OCI-LY1 (cell line): ENCODE results near the gene IL4R.

ENCODE experiments used
- H2AFZ ChIP-seq: fragments of 200-600 bp; sonication (generic), shearing (Covaris generic); 2 replicates; pipeline ENCODE4 v1.6.0; 2014; ENCODE audit warnings: antibody characterized with exemption, mild to moderate bottlenecking, low read length
- H3F3A ChIP-seq: fragments of 200-600 bp; sonication (generic), shearing (Covaris generic); 2 replicates; pipeline ENCODE4 v1.6.0; 2014; ENCODE audit warnings: mild to moderate bottlenecking, antibody characterized with exemption, low read length, moderate library complexity; ENCODE audit not compliant: insufficient read depth
- H3K27ac ChIP-seq: fragments of 200-600 bp; sonication (generic); 2 replicates; pipeline ENCODE4 v1.5.1; 2014; ENCODE audit warnings: low read length, mixed run types, mild to moderate bottlenecking, low read depth; ENCODE audit not compliant: poor library complexity, severe bottlenecking
- H3K27me3 ChIP-seq: fragments of 200-600 bp; sonication (generic); 2 replicates; pipeline ENCODE4 v1.6.0; 2014; ENCODE audit warnings: antibody characterized with exemption, mild to moderate bottlenecking, low read length, moderate library complexity; ENCODE audit not compliant: insufficient read depth
- H3K36me3 ChIP-seq: fragments of 200-600 bp; sonication (generic); 2 replicates; pipeline ENCODE4 v1.6.1; 2014; ENCODE audit warnings: mild to moderate bottlenecking, antibody characterized with exemption, low read length, moderate library complexity, mixed read lengths; ENCODE audit not compliant: insufficient read depth
- H3K4me1 ChIP-seq: fragments of 200-600 bp; sonication (generic); 2 replicates; pipeline ENCODE4 v1.5.1; 2014; ENCODE audit warnings: mild to moderate bottlenecking, low read length, moderate library complexity; ENCODE audit not compliant: insufficient read depth, severe bottlenecking
- H3K4me2 ChIP-seq: fragments of 200-600 bp; sonication (generic), shearing (Covaris generic); 2 replicates; pipeline ENCODE4 v1.6.1; 2014; ENCODE audit warnings: low read length
- H3K4me3 ChIP-seq: fragments of 200-600 bp; sonication (generic); 2 replicates; pipeline ENCODE4 v1.5.1; 2014; ENCODE audit warnings: low read length, low read depth, mild to moderate bottlenecking, mixed read lengths; ENCODE audit not compliant: poor library complexity, severe bottlenecking
- H3K79me2 ChIP-seq: fragments of 200-600 bp; shearing (Covaris generic); 2 replicates; pipeline ENCODE4 v1.6.1; 2016; ENCODE audit warnings: mixed run types, low read length, mixed read lengths; ENCODE audit not compliant: insufficient read depth
- H3K9ac ChIP-seq: fragments of 200-600 bp; sonication (generic), shearing (Covaris generic); 2 replicates; pipeline ENCODE4 v1.6.1; 2014; ENCODE audit warnings: mild to moderate bottlenecking, low read length, mixed read lengths
- H3K9me2 ChIP-seq: fragments of 200-600 bp; sonication (generic), shearing (Covaris generic); 2 replicates; pipeline ENCODE4 v1.6.1; 2014; ENCODE audit warnings: low read depth, mild to moderate bottlenecking, low read length, mixed read lengths
- H3K9me3 ChIP-seq: fragments of 200-600 bp; shearing (Covaris generic); 2 replicates; pipeline ENCODE4 v1.6.1; 2014; ENCODE audit warnings: low read length, mixed read lengths
- H4K20me1 ChIP-seq: fragments of 200-600 bp; sonication (generic), shearing (Covaris generic); 2 replicates; pipeline ENCODE4 v1.6.0; 2016; ENCODE audit warnings: mild to moderate bottlenecking, low read length; ENCODE audit not compliant: insufficient read depth
- EZH2 ChIP-seq: fragments of 200-600 bp; sonication (generic), shearing (Covaris generic); IDR thresholded peaks from 2 replicates; pipeline ENCODE4 v1.8.0; 2017; ENCODE audit warnings: borderline replicate concordance, mixed run types, mild to moderate bottlenecking, antibody characterized with exemption, low read length, moderate library complexity, mixed read lengths
- TF ChIP-seq, protein P1 (sequence below): fragments of 200-600 bp; sonication (generic), shearing (Covaris generic); IDR thresholded peaks from 2 replicates; pipeline ENCODE4 v1.5.1; 2017; ENCODE audit warnings: mild to moderate bottlenecking, antibody characterized with exemption, low read length, moderate library complexity, mixed read lengths

Gene IL4R

DNA sequence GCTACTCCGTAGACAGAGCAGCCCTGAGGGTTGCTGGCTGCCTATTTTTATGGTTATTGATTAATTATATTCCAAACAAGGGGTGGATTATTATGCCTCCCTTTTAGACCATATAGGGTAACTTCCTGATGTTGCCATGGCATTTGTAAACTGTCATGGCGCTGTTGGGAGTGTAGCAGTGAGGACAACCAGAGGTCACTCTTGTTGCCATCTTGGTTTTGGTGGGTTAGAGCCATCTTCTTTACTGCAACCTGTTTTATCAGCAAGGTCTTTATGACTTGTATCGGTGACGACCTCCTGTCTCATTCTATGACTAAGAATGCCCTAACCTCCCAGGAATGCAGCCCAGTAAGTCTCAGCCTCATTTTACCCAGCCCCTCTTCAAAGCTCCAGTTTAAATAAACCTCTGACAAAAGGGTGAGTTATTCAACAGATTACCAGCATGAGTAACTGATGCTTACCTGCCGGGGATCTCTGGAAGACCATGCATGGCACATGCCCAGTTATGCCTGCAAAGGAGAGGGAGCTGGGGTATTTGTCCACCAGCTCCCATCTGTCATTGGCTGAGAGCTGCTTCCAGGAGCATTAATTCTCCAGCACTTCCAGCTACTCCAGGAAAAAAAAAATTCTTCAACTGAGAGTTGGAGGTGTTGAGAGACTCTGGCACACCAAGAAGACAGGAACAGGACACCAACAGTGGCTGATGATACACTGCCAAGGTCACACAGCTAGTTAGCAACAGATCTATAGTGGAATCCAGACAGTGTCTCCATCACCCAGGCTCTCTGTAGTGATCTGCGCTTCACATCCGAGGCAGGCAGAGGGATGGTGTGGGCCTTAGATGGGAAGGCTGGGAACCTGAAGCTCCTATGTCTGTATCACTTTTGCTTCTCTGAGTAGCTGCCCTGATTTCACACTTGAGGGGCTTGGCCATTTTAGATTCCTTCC, 51.6 kb downstream of the IL4R start:
- Histone ChIP-seq H3K27ac (peak overlapping the region; percentile 23), H3K4me1 (peaks cover 16% of the 10 kb centered on the region), H3K9ac (no peak overlapping the region), H3K36me3 (peaks cover 32% of the 10 kb centered on the region), H3K9me3 (peaks cover 5% of the 10 kb centered on the region), H3K79me2 (no peaks in the 10 kb centered on the region), H3K4me3 (no peak overlapping the region), H3K9me2 (no peaks in the 10 kb centered on the region), H3K27me3 (peaks cover 7% of the 10 kb centered on the region; the same call in 1 of the 2 replicates), H3F3A (no peaks in the 10 kb centered on the region), H3K4me2 (no peak overlapping the region), H2AFZ (no peak overlapping the region), H4K20me1 (no peaks in the 10 kb centered on the region)
- TF ChIP-seq, protein P1, sequence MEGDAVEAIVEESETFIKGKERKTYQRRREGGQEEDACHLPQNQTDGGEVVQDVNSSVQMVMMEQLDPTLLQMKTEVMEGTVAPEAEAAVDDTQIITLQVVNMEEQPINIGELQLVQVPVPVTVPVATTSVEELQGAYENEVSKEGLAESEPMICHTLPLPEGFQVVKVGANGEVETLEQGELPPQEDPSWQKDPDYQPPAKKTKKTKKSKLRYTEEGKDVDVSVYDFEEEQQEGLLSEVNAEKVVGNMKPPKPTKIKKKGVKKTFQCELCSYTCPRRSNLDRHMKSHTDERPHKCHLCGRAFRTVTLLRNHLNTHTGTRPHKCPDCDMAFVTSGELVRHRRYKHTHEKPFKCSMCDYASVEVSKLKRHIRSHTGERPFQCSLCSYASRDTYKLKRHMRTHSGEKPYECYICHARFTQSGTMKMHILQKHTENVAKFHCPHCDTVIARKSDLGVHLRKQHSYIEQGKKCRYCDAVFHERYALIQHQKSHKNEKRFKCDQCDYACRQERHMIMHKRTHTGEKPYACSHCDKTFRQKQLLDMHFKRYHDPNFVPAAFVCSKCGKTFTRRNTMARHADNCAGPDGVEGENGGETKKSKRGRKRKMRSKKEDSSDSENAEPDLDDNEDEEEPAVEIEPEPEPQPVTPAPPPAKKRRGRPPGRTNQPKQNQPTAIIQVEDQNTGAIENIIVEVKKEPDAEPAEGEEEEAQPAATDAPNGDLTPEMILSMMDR = no peak
- no peak for TF ChIP-seq EZH2

DNA sequence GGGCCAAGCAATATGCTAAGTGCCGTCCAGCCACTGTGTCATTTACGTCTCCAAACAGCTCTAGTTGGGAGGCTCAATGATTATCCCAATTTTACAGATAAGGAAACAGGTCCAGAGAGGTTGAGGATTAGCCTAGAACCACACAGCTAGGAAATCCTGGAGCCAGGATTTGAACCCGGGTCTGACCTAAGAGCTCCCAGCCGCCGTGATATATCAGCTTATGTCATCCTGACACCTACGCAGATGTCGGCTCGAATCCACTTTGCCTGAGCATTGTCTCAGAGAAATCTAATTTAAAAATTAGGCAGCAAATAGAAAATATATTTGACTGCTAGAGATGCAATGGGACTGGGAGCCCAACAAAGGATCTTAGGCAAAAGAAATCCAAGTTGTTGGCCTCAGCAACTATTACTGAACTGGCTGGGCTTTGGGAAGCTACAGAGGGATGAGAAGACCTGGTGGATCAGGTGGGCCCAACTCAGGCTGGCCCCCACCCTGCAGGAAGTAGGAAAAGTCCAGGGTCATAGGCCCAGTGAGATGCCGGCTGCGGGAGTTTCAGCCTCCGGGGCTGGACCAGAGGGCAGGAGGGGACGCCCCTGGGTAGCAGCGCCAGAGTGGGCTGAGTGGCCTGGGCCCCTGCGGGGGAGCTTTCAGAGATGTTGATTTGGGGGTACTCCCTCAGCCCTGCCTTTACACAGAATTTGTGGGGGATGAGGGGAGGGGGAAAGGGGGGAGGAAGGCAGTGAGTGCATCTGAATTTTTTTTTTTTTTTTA, 53.1 kb downstream of the IL4R start:
- no peak overlapping the region for H3K4me3 ChIP-seq
- H3K79me2 ChIP-seq = no peaks in the 10 kb centered on the region
- H3K27ac ChIP-seq = peak overlapping the region; percentile 88
- no peaks in the 10 kb centered on the region for H4K20me1 ChIP-seq
- H3K9me3 ChIP-seq = peaks cover 9% of the 10 kb centered on the region
- H3F3A ChIP-seq = no peaks in the 10 kb centered on the region
- H3K4me1 ChIP-seq = peaks cover 16% of the 10 kb centered on the region
- peaks cover 24% of the 10 kb centered on the region for H3K36me3 ChIP-seq
- TF ChIP-seq, protein P1 = no peak
- no peak for TF ChIP-seq EZH2
- H3K9me2 ChIP-seq = no peaks in the 10 kb centered on the region
- peak overlapping the region; percentile 78; the same call in 1 of the 2 replicates for H3K4me2 ChIP-seq
- no peak overlapping the region for H2AFZ ChIP-seq
- no peak overlapping the region for H3K9ac ChIP-seq
- peaks cover 7% of the 10 kb centered on the region; the same call in 1 of the 2 replicates for H3K27me3 ChIP-seq

DNA sequence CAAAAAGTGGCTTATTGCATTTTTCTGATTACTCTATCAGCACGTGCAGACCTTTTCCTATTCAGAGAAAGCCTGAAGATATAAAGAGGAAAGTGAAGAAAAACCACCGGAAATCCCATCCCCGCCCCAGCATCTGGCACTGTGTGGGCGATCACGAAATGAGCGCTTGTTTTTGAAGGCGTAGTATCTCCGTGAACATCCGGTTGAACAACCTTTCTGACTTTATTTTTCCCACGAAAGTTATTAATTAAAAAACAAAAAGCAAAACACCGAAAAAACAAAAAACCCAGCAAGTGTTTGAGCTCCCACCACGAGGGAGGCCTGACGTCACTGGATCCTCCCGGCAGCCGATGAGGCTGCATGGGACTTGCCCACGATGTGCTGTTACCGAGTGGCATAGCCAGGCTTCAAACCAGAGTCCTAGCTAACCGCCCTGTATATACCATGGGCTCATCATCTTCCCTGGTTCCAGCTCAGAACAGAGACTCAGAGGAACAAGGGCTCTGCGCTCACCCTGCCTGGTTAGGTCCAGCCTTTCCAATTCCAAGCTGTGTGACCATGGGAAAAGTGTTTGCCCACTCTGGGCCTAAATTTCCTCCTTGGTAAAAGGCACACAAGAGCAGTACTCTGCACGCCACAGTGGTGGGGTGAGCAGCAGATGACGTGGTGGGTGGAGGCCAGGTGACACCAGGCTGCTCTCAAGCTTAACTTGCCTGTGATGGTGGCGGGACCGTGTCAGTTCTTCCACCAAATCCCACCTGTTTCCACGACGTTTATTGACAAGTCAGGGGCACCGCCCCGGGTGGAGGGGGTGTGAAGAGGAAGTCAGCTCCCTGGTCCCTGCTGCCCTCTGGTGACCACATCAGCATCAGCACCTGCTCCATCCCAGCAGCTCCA, 53.9 kb downstream of the IL4R start:
- Histone ChIP-seq H3K79me2 (no peaks in the 10 kb centered on the region), H3K27ac (peak overlapping the region; percentile 88), H2AFZ (no peak overlapping the region), H3K9me3 (peaks cover 9% of the 10 kb centered on the region), H3K36me3 (peaks cover 16% of the 10 kb centered on the region), H3K4me3 (peak overlapping the region; percentile 47), H3K9ac (peak overlapping the region; percentile 50), H4K20me1 (no peaks in the 10 kb centered on the region), H3K4me2 (peak overlapping the region; percentile 78), H3F3A (no peaks in the 10 kb centered on the region), H3K9me2 (no peaks in the 10 kb centered on the region), H3K4me1 (peaks cover 16% of the 10 kb centered on the region), H3K27me3 (peaks cover 7% of the 10 kb centered on the region; the same call in 1 of the 2 replicates)
- no peak for TF ChIP-seq EZH2
- TF ChIP-seq, protein P1 = peak; percentile 78
